GM18909 (cell line): ENCODE results near the gene ZSCAN2.
"Not testable (repeated sequence)": the region's sequence is repeated elsewhere in the genome, so short reads cannot be mapped to it uniquely, and the experiment has no call there.

ENCODE experiments used
- ATAC-seq: cut with Tn5 transposase; IDR thresholded peaks from one replicate; pipeline ENCODE4 v1.9.1; 2021; ENCODE audit warnings: mild to moderate bottlenecking; ENCODE audit not compliant: unreplicated experiment, poor library complexity

Gene ZSCAN2

DNA sequence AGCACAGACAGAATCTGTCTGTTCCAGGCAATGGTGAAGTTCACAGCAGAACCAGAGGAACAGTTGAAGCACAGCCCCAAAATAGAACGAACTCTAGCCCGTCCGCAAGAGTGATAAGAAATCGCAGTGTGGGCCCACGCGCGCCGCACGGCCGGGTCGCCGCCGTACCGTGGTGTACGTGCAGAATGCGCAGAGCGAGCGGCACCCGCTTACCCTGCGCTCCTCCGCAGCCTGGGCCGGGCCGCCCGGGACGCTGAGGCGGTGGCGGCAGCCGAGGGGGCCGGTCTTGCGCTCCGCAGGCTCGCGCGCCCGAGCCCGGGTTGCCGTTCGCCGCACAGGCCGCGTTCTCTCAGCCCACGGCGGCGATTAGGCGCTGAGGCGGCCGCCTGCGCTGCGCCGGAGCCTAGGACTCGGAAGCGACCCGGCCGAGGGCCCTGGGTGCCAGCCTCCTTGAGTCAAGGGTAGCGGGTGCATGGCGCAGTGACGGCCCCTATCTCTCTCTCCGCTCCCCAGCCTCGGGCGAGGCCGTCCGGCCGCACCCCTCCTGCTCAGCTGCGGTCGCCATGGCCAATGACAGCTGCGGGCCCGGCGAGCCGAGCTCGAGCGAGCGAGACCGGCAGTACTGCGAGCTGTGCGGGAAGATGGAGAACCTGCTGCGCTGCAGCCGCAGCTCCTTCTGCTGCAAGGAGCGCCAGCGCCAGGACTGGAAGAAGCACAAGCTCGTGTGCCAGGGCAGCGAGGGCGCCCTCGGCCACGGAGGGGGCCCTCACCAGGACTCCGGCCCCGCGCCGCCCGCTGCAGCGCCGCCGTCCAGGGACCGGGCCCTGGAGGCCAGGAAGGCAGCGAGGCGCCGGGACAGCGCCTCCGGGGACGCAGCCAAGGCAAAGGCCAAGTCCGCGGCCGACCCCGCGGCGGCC, 32.8 kb downstream of the ZSCAN2 start:
- ATAC-seq, result peak; percentile 52

DNA sequence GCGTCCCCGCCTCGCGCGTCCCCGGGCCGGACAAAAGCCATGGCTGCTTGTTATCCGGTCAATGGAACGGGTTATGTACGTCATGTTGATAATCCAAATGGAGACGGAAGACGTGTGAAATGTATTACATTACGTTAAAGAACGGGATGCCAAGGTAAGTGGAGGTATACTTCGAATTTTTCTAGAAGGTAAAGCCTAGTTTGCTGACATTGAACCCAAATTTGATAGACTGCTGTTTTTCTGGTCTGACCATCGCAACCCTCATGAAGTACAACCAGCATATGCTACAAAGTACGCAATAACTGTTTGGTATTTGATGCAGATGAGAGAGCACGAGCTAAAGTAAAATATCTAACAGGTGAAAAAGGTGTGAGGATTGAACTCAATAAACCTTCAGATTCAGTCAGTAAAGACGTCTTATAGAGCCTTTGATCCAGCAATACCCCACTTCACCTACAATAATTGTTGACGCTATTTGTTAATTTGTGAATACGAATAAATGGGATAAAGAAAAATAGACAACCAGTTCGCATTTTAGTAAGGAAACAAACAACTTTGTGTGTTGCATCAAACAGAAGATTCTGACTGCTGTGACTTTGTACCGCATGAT, 33.5 kb downstream of the ZSCAN2 start:
- ATAC-seq, result no peak

DNA sequence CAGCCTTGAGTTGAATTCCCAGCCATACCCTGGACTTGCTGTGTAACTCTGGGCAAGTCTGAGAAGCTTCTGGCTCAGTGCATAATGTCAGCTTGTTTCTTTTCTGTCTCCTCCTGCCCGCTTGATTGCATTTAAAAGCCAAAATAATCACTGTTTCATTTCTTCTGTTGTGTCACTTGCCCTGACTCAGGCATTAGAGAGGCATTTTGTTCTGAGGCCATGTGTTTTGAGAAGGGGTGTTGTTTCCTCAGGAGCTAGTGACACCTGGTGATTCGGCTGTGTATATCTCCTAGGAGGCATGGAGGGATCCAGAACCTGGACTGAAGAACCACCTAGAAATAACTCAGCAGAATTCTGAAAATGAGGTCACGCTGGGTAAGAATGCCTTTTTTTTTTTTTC, 37.3 kb downstream of the ZSCAN2 start:
- no peak for ATAC-seq

DNA sequence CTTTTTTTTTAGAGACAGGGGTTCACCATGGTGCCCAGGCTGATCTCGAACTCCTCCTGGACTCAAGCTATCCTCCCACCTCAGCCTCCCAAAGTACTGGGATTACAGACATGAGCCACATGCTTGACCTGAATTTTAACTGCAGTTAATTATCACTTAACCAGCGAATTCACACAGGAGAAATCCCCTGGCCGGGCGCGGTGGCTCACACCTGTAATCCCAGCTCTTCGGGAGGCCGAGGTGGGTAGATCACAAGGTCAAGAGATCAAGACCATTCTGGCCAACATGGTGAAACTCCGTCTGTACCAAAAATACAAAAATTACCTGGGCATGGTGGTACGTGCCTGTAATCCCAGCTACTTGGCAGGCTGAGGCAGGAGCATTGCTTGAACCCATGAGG, 41.1 kb downstream of the ZSCAN2 start:
- ATAC-seq, result not testable (repeated sequence)

DNA sequence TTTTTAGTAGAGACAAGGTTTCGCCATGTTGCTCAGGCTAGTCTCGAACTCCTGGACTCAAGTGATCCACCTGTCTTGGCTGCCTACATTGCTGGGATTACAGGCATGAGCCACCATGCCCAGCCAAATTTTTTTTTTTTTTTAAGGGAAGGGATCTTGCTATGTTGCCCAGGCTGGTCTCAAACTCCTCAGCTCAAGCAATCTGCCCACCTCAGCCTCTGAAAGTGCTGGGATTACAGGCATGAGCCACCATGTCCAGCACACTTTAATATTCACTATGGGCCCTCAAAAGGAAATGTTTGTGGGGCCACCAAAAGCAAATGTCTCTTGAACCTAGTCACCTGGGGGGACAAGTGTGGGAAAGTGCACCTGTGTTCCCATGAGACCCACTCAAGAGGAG, 41.8 kb downstream of the ZSCAN2 start:
- ATAC-seq, result not testable (repeated sequence)

DNA sequence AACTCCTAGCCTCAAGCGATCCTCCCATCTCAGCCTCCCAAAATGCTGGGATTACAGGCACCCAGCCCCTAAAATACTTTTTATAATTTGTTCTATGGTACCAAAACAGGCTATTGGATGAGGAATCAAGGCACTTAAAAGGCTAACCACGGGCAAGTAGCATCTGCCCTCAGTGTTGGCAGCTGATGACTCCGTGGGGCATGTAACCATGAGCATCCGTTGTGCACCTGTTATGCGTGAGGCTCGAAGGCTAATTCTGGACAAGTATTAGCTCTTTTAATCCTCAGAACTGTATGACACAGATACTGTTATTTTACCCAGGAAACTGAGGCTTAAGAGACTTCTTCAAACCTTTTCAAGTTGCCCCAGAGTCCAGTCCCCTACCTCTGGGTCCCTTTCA, 43.0 kb downstream of the ZSCAN2 start:
- no peak for ATAC-seq

DNA sequence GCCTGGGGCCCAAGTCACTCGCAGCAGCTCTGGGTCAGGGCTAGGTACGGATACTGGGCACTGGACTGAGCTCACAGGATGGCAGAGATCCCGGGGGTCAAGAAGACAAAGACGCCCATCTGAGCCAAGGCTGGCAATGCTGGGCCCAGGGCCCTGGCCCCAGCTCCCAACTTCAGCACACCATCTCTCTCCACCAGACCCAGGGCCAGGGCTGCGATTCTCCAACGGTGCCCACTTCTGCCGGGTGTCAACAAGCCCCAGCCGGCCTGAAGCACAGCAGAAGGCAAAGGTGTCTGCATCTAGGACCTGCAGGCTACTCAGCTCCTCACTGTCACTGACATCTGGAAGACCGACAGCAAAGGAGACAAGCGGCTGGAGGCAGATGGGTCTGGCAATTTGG, 44.7 kb downstream of the ZSCAN2 start:
- ATAC-seq, result no peak

DNA sequence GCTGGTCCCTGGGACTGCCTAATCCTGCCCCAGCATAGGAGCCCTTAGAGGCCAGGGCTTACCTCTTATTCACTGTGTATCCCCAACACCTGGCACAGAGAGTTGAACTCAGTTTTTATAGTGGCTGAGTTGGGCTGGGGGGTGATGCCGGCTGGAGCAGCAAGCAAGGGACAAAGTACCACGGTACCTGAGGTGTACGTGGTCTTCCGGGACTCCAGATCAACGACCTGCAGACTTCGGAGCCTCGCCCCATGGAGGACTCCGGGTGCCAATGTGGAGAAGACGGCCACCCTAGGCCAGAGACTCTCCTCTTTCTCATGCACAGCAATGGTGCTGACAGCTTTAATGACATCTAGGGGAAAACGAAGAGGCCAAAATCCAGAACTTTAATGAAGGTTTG, 45.2 kb downstream of the ZSCAN2 start:
- ATAC-seq, result no peak

DNA sequence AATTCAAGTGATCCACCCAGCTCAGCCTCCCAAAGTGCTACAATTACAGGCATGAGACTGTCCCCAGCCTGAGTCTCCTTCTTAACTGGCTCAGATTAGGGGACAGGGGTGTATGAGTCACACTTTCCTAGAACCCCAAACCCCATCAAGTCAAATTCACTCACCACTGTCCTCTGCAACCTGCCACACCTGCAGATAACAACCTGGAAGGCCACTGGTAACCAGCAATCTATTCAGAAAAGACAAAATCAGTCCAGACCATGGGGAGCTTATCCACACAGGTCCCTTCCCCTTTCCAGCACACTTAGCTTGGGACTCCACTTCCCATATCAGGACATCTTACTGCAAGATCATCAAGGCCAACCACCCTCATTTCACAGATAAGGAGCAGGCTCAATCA, 46.9 kb downstream of the ZSCAN2 start:
- ATAC-seq, result no peak

DNA sequence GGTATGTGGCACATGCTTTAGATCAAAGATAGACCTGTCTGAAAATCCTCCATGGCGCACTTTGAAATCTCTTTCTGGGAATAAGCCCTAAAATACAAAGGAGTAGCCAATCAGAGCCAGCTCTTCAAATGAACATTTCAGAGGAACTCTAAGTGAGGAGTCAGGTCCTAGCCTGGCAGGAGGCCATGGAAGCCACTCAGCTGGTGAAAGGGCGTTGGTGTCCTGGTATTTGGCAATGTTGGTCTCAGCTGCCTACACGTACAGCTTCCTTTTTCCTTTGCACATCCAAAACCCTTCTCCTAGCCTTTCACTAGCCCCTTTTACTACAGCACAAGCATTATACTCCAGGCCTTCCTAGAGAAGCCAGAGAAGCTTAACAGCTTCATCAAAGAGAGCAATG, 47.7 kb downstream of the ZSCAN2 start:
- ATAC-seq, result no peak

DNA sequence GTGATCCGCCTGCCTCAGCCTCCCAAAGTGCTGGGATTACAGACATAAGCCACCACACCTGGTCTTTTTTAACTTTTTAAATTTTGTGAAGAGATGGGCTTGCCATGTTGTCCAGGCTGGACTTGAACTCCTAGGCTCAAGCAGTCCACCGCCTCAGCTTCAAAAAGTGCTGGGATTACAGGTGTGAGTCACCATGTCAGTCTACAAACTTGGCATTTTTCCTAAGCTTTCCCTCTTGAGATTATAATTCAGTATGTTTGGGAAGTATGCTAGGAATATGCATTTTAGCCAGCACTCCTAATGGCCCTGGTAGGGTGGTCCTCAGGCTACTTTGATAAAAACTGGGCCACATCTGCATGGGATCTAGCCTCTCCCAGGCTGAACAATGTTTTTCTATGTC, 48.9 kb downstream of the ZSCAN2 start:
- ATAC-seq, result no peak

DNA sequence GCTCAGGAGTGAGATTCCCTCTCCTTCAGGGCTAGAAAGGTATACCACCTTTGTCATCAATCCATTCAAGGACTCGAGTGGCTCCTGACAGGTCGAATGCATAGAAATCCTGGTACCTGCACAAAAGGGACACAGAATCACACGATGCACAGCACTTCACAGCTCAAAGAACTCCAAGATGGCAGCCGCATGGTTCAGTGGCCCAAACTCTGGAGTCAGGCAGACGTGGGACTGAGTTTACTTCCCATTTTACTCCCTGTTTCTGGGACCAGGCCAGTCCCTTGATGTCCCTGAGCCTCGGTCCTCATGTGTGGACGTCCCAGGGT, 52.7 kb downstream of the ZSCAN2 start:
- ATAC-seq, result no peak

DNA sequence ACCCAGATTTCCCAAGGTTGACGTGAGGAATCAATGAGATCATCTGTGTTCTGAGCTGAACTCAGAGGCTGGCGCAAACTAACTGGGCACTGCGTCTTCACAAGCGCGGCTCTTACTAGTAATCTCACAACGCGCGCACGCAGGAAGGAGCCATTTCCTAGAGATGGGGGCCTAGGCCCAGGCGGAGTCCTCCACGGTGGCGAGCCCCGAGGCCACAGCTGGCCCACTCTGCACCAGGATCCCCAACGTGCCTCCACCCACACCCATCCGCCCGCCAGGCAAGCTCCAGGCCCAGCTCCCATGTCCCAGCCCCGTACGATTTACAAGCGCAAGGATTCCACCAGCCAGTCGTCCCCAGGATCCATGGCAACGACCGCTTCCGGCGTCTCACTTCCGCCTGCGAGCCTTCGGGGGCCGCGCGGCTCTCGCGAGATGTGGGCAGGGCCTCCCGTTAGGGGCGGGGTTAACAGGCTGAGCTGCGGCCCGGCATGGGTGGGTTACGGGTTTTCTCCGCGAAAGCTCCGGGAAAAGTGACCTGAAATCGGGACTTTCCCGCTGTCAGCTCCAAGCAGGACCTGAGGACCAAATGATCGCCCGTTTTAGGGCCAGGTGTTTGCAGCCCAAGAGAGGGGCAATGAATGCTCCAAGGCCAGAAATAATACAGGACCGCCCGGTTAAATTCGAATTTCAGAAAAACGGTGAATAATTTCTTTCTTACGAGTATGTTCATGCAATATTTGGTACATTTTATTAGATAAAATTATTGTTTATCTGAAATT, 53.3 kb downstream of the ZSCAN2 start, which contains the start of gene WDR73:
Gene WDR73 (minus strand): TSS at position 374 of the 779 bp plus-strand sequence. CDS start 9 bp downstream, at position 365.
- peak; percentile 81 for ATAC-seq

DNA sequence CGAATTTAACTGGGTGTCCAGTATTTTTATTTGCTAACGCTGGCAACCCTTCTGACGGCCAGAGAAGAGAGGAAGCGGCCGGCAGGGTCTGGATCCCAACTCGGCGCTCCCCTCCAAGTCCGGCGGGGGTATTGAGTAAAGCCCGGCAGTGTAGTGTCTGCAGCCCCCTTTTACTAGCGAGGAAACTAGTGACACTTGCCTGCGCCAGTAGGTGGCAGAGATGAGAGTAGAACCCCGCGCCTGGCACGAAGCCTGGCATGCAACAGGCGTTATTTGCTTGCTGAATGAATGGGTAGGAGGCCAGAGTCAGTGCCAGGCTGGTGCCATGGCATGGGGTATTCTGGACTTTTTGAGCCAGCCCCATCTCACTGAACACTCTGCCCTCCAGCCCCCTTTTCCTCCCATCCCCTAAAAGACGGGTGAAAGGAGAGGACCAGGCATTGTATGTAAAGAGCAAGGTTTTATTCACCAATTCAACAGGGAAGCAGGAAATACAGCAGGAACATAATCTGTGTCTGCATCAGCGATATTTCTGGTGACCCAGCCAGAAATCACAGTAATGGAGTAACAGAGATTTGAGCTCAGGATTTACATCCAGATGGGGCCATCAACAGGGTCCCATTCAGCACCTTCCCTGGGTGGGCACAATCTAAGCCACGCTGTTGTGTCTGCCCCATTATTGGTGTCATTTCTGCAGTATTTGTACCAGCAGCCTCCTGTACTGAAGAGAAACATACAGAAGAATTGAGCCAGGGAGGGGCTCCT, 54.1 kb downstream of the ZSCAN2 start:
- ATAC-seq, result peak; percentile 45

DNA sequence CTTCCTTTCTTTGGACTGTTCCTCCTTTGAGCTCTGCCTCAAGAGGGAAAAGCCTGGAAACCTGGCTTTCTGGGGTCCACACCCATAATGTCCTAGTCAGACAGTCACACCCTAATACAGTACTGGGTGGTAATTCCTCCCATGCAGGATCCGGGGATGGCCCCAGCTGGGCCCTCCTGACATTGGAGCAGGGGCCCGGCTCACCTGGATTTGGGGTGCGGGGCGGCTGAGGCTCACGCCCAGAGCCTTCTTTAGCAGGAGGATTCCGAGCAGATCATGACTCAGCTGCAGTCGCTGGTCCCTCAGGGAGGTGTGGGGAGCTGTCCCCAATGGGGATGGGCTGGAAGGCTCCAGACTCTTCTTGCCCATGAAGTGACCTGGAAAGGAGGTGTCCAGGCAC, 56.2 kb downstream of the ZSCAN2 start:
- ATAC-seq, result no peak

DNA sequence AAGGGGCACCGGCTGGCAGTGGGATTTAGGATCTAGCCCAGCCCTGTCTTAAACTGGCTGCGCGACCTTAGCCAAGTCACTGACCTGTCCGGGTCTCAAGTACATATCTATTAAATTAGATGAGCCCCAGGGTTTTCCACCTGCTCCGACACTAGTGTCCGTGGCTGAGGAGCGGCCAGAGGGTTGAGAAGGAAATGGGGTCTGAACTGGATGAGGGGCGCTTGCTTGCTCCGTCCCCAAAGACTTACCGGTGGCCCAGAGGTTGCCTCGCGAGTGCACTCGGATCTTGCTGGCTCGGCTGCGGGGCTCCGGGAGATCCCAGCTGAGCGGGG, 56.9 kb downstream of the ZSCAN2 start:
- ATAC-seq, result no peak

DNA sequence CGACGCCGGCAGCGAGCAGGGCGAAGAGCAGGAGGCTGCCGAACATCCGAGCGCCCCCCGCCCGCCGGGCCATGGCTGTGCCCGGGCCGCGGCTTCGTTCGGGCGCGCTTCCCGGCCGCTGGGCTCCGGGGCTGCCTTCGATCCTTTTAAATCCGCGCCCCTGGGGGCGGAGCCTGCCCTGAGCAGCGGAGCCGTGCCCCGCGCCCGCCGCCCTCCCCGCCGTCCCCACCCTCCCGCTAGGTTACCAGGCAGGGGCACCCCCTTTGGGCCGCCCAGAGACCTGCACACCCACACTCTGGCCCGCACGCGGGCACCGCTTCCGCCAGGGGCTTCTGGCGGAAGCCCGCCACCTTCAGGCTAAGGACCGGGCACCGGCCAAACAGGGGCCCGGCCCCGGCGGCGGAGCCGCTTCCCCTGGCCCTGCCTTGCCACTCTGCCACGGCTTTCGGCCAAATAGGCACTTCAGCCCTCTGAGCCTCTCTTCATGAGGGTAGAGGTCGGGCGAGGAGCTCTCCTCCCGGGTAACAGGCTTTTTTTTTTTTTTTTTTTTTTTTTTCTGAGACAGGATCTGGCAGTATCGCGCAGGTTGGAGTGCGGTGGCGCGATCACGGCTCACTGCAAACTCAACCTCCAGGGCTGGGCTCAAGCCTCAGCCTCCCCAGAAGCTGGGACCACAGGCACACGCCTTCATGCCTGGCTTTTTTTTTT, 57.4 kb downstream of the ZSCAN2 start, which contains the start of gene NMB:
Gene NMB (minus strand): TSS at position 120 of the 708 bp plus-strand sequence. CDS start 47 bp downstream, at position 73.
- ATAC-seq, result peak; percentile 74

DNA sequence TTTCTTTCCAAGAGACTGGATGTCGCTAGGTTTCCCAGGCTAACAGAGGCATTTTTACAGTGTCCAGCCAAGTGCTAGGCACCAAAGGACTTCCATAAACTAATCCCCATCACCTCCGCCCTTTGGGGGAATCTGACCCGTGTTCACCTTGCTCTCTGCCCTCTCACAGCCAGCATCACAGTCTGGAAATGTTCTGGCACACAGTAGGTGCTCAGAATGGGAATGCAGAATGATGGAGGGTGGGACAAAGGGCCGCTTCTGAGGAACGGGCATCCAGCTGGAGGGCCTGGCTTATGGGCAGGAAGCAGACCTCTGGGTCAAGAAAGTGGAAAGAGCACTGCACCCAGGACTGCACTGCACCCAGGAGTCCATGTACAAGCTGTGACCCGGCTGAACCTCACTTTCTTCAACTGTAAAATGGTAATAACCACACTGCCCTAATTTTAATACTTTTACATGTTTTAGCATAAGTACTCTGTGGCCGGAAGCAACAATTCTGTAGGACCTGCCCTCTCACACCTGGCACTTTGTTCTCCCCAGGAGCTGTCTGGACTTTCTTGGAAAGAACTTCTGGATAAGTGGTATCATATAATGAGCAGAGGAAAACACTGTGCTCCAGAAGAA, 58.1 kb downstream of the ZSCAN2 start:
- ATAC-seq, result no peak
